Activated CD4-positive, alpha-beta memory T cell treated with anti-CD3 and anti-CD28 coated beads for 36 hours (primary cell): Measurements from ENCODE around the gene ACTR3. TPM values are rescaled to one million over a fixed set of nuclear protein-coding genes. Genes with fewer than 3 reads are reported as not detected.
"Not testable (repeated sequence)": the region's sequence is repeated elsewhere in the genome, so short reads cannot be mapped to it uniquely, and the experiment has no call there.

ENCODE experiments used
- CTCF ChIA-PET: fragments of 350-600 bp; sonication (Branson Sonifier 250); formaldehyde crosslinking; loops from one replicate; lab custom pipeline; 2021; ENCODE audit warnings: antibody characterized with exemption, inconsistent platforms; lab: Charles Lee
- POLR2A ChIA-PET: fragments of 350-600 bp; sonication (Branson Sonifier 250); formaldehyde crosslinking; loops from one replicate; lab custom pipeline; 2021; ENCODE audit warnings: antibody characterized with exemption; lab: Charles Lee
- DNase-seq: peaks from one replicate; pipeline ENCODE4 v3.0.0-alpha.2; 2020
- H3K27ac Mint-ChIP-seq: one replicate; pipeline ENCODE4 v1.8.0; 2021; ENCODE audit warnings: mixed read lengths
- H3K27me3 Mint-ChIP-seq: one replicate; pipeline ENCODE4 v1.8.0; 2021; ENCODE audit warnings: mixed read lengths
- H3K36me3 Mint-ChIP-seq: one replicate; pipeline ENCODE4 v1.8.0; 2021; ENCODE audit warnings: mixed read lengths
- H3K4me1 Mint-ChIP-seq: one replicate; pipeline ENCODE4 v1.8.0; 2021; ENCODE audit warnings: low read depth, mixed read lengths
- H3K4me3 Mint-ChIP-seq: one replicate; pipeline ENCODE4 v1.8.0; 2021; ENCODE audit warnings: mild to moderate bottlenecking, mixed read lengths
- H3K9me3 Mint-ChIP-seq: one replicate; pipeline ENCODE4 v1.8.0; 2021; ENCODE audit warnings: mixed read lengths
- intact Hi-C: fragments of 100-400 bp; cut with micrococcal nuclease; formaldehyde crosslinking; loops from one replicate; pipeline ENCODE4 v1.15.1; 2023
- total RNA-seq, 2 experiments: library from RNA; stranded (reverse); gene quantifications; one replicate each; pipeline ENCODE4 v1.2.3, GENCODE V29; 2021

The ACTR3 gene
- total RNA-seq, 2 experiments from 2014 or later, result 653 to 668 TPM

DNA sequence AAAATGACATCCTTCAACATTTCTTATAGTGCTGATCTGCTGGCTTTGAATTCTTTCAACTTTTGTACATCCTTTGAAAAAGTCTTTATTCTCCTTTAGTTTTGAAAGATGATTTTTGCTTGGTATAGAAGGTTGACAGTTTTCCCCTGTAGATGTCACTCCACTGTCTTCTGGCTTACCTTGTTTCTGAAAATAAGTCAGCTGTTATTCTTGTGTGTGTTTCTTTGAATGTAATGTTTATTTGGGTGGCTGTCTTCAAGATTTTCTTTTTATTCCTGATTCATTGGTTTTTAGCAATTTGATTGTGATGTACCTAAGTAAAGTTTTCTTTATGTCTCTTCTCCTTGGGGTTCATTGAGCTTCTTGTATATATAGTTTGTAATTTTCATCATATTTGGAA lies 47.6 kb downstream of the ACTR3 start:
- H3K4me1 Mint-ChIP-seq, result peaks cover 5% of the 10 kb centered on the region
- H3K4me3 Mint-ChIP-seq, result no peak overlapping the region
- intact Hi-C loops, result no loop called here
- DNase-seq, result no peak
- H3K27me3 Mint-ChIP-seq, result no peaks in the 10 kb centered on the region
- peak overlapping the region; percentile 39 for H3K27ac Mint-ChIP-seq
- CTCF ChIA-PET, result interaction anchor here (0.7 kb wide), 1 partner anchor 1212 kb away, joined by 4 read pairs; no protein-coding TSS in a partner anchor
- POLR2A ChIA-PET, result no interaction called here
- H3K36me3 Mint-ChIP-seq, result peaks cover 58% of the 10 kb centered on the region
- H3K9me3 Mint-ChIP-seq, result peaks cover 6% of the 10 kb centered on the region

DNA sequence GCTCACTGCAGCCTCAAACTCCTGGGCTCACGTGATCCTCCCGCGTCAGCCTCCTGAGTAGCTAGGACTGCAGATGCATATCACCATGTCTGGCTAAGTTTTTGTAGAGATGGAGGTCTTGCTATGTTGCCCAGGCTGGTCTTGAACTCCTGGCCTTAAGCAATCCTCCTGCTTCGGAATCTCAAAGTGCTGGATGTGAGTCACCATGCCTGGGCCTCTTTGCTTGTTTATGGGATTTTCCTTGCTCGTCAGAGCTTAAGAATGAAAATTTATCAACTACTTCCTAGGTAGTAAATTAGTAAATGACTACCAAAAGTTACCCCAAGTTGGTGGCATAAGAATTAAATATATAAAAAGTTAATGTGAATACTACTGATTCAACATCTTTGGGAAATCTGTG lies 51.0 kb downstream of the ACTR3 start:
- H3K36me3 Mint-ChIP-seq, result peaks cover 48% of the 10 kb centered on the region
- peaks cover 6% of the 10 kb centered on the region for H3K9me3 Mint-ChIP-seq
- DNase-seq, result no peak
- H3K27me3 Mint-ChIP-seq, result no peaks in the 10 kb centered on the region
- no peak overlapping the region for H3K27ac Mint-ChIP-seq
- peaks cover 3% of the 10 kb centered on the region for H3K4me1 Mint-ChIP-seq
- no peak overlapping the region for H3K4me3 Mint-ChIP-seq
- CTCF ChIA-PET, result no interaction called here
- POLR2A ChIA-PET, result no interaction called here
- intact Hi-C loops, result no loop called here

DNA sequence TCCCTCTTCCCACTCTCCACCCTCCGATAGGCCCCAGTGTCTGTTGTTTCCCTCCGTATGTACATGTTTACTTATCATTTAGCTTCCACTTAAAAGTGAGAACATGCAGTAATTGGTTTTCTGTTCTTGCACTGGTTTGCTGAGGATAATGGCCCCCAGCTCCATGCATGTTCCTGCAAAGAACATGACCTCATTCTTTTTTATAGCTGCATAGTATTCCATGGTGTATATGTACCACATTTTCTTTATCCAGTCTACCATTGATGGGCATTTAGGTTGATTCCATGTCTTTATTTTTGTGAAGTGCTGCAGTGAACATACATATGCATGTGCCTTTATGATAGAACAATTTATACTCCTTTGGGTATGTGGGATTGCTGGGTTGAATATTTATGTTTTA lies 55.9 kb downstream of the ACTR3 start:
- DNase-seq, H3K9me3 Mint-ChIP-seq, POLR2A ChIA-PET, H3K4me3 Mint-ChIP-seq, H3K27ac Mint-ChIP-seq, H3K27me3 Mint-ChIP-seq, intact Hi-C loops: not testable (repeated sequence)
- CTCF ChIA-PET, result interaction anchor here (0.8 kb wide), 1 partner anchor 20 kb away, joined by 3 read pairs; no protein-coding TSS in a partner anchor
- peaks cover 11% of the 10 kb centered on the region for H3K4me1 Mint-ChIP-seq
- H3K36me3 Mint-ChIP-seq, result peaks cover 46% of the 10 kb centered on the region

DNA sequence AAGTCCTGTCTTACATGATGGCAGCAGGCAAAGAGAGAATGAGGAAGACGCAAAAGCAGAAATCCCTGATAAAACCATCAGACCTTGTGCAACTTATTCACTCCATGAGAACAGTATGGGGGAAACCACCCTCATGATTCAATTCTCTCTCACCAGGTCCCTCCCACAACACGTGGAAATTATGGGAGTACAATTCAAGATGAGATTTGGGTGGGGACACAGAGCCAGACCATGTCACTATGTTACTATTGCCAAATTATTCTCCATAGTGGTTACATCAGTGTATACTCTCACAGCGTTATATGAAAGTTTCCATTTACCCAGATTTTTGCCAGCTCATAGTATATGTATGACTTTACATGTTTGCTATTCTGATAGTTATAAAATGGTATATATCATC lies 61.0 kb downstream of the ACTR3 start:
- Mint-ChIP-seq H3K27ac (peak overlapping the region; percentile 39), H3K4me1 (peaks cover 24% of the 10 kb centered on the region), H3K36me3 (peaks cover 60% of the 10 kb centered on the region)
- POLR2A ChIA-PET, H3K4me3 Mint-ChIP-seq, H3K9me3 Mint-ChIP-seq, CTCF ChIA-PET, intact Hi-C loops, H3K27me3 Mint-ChIP-seq, DNase-seq: not testable (repeated sequence)

DNA sequence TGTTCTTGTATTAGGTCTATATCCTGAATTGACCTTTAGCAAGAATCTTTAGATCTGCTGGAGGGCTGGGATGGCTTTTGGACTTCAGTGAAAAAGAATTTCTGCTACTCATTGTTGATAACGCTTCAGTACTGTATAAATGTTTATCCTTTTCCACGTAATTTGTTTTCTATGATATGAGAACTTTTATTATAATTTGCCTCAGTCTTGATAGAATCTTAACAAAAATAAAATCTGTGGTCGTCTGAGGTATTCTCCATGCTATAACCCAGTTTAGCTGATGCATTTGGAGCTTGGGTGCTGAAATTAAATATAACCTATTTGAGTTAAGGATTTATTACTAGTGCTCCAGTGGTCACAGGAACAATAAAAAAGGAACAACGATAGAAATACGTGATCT lies 71.1 kb downstream of the ACTR3 start:
- Mint-ChIP-seq H3K4me3 (no peak overlapping the region), H3K36me3 (peaks cover 14% of the 10 kb centered on the region), H3K27ac (no peak overlapping the region), H3K27me3 (no peaks in the 10 kb centered on the region), H3K4me1 (peaks cover 4% of the 10 kb centered on the region), H3K9me3 (no peaks in the 10 kb centered on the region)
- CTCF ChIA-PET, result no interaction called here
- intact Hi-C loops, result loop anchor here (5.0 kb wide), 3 partner anchors 34 to 204 kb away; partner anchors contain the start of gene SLC35F5
- POLR2A ChIA-PET, result interaction anchor here (0.6 kb wide), 1 partner anchor 53 kb away, joined by 3 read pairs; no protein-coding TSS in a partner anchor
- no peak for DNase-seq

DNA sequence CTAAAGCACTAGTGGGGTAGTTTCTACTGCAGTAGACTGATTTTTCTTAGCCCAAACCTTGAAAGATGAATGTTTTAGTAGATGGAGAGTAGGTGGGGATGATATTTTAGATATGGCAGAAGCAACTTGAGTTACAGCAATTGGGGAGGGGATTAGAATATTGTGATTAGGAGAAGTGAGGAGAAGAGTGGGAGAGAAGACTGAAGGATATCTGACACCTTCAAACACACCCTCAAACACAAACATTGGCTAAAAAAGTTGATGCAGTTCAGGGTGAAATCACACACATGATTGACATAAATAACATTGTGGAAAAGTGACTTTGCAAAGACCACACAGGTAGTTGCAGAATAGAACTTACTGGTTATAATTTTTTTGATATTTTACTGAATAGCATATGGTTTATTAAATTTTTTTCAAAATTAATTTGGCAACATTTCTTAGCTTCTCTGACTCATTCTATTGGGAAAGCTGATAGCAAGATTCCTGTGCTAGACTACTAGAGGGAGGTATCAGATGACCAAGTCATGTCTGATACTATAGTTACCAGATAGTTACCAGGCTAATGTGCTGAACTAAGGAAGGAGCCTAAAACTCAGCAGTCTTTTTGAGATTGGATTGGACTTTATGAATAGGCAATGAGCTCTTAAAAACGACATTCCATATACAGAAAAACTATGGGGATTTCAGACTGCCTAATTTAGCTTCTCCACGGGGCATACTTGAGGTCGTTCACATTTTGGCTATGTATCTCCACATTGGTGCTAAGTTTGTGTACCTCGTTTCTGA lies 73.0 kb downstream of the ACTR3 start:
- H3K36me3 Mint-ChIP-seq, result peaks cover 7% of the 10 kb centered on the region
- H3K4me1 Mint-ChIP-seq, result peaks cover 16% of the 10 kb centered on the region
- CTCF ChIA-PET, result interaction anchor here (1.4 kb wide), 1 partner anchor 16 kb away, joined by 5 read pairs; no protein-coding TSS in a partner anchor
- peak overlapping the region; percentile 4 for H3K27ac Mint-ChIP-seq
- no peaks in the 10 kb centered on the region for H3K9me3 Mint-ChIP-seq
- intact Hi-C loops, result loop anchor here (5.0 kb wide), 3 partner anchors 36 to 206 kb away; partner anchors contain the start of gene SLC35F5
- no peaks in the 10 kb centered on the region for H3K27me3 Mint-ChIP-seq
- no peak for DNase-seq
- POLR2A ChIA-PET, result no interaction called here
- no peak overlapping the region for H3K4me3 Mint-ChIP-seq

DNA sequence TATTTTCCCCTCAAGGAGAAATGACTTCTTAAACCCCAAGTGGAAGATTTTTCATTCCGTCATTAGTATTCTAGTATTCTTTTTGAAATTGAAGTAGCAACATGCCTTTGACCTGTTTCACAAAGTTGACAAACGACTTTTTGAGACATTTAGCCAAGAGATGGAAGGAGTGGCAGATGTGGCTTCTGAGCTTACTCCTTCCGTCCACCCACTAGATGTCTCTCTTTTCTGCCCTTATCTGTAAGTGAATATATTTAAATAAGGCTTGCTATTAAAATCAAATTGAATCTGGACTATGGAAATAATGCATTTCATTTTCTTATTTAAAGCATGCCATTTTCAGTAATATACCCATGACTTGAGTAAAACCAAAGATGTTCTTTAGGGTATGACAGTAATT lies 74.1 kb downstream of the ACTR3 start:
- Mint-ChIP-seq H3K27me3 (no peaks in the 10 kb centered on the region), H3K36me3 (peaks cover 7% of the 10 kb centered on the region), H3K27ac (no peak overlapping the region), H3K4me3 (no peak overlapping the region), H3K9me3 (no peaks in the 10 kb centered on the region), H3K4me1 (peaks cover 16% of the 10 kb centered on the region)
- POLR2A ChIA-PET, result no interaction called here
- CTCF ChIA-PET, result interaction anchor here (1.4 kb wide), 1 partner anchor 15 kb away, joined by 5 read pairs; no protein-coding TSS in a partner anchor
- no peak for DNase-seq
- intact Hi-C loops, result loop anchor here (5.0 kb wide), 3 partner anchors 37 to 207 kb away; partner anchors contain the start of gene SLC35F5

DNA sequence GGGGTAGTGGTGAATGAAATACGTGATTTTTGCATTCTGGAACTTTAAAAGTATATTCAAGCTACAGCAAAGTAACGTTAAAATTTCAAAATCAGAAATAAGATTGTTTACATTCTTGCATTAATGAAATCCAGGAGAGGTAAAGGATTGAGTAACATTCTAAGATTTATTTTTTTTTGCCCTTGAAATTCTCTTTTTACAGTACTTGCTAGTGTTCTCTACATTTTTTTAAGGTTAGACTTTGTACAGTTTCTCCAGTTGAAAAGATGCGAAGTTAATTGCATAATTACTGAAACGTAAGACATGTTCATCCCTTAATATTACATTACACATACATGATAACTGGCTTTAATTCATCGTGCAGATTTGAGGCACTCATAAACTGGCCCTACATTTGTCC lies 74.5 kb downstream of the ACTR3 start:
- Mint-ChIP-seq H3K27me3 (no peaks in the 10 kb centered on the region), H3K4me3 (no peak overlapping the region), H3K9me3 (no peaks in the 10 kb centered on the region), H3K36me3 (peaks cover 7% of the 10 kb centered on the region), H3K27ac (no peak overlapping the region), H3K4me1 (peaks cover 16% of the 10 kb centered on the region)
- CTCF ChIA-PET, result interaction anchor here (1.1 kb wide), 2 partner anchors 14 to 15 kb away, joined by 3 to 6 read pairs; no protein-coding TSS in a partner anchor
- intact Hi-C loops, result loop anchor here (5.0 kb wide), 3 partner anchors 37 to 207 kb away; partner anchors contain the start of gene SLC35F5
- POLR2A ChIA-PET, result interaction anchor here (1.5 kb wide), 1 partner anchor 208 kb away, joined by 3 read pairs; the partner anchor contains the start of gene SLC35F5
- no peak for DNase-seq

DNA sequence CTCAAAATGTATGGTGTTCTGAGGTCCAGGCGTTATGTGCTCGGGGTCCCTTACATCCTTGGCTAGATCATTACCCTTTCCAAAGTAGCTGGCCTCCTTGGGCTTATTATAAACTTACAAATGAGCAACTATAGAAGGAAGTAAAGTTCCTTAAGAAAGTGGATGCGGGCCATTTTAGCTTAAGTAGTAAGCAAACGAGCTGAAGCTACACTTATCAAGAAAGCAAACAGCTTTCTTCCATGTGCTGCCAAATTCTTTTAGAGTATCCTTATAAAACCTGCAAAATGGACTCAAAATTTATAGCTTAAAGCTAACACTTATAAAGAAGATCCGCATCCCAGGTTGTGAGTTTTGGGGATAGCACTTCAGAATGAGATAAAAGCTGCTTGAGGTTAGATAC lies 75.3 kb downstream of the ACTR3 start:
- Mint-ChIP-seq H3K36me3 (peaks cover 9% of the 10 kb centered on the region), H3K4me3 (no peak overlapping the region), H3K4me1 (peaks cover 16% of the 10 kb centered on the region), H3K27me3 (no peaks in the 10 kb centered on the region), H3K9me3 (no peaks in the 10 kb centered on the region), H3K27ac (no peak overlapping the region)
- DNase-seq, result no peak
- intact Hi-C loops, result no loop called here
- ChIA-PET CTCF (interaction anchor here (0.6 to 2.0 kb wide), 6 partner anchors 14 to 235 kb away, joined by 3 to 6 read pairs (median 4); no protein-coding TSS in a partner anchor), POLR2A (interaction anchor here (0.6 to 1.5 kb wide), 2 partner anchors 18 to 209 kb away, joined by 3 read pairs; partner anchors contain the start of gene SLC35F5)

DNA sequence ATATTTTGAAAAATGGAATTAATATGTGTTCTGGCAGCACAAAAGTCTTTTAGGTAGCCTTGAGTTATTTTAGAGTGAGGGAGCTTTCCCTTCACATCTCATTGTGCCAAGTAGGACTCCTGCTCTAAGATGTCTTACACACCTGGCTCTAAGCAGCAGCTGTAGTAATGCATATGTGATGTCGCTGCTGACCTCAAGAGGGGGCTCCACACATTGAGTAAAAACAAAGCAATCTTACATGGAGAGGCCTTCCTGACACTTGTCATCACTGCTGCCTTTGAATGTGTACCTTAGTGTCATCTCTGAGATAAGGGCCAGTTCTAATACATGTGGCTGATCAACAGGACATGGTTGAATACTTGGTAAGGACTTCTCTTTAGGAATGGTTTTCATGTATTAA lies 75.8 kb downstream of the ACTR3 start:
- Mint-ChIP-seq H3K9me3 (no peaks in the 10 kb centered on the region), H3K36me3 (peaks cover 9% of the 10 kb centered on the region), H3K4me1 (peaks cover 16% of the 10 kb centered on the region), H3K27me3 (no peaks in the 10 kb centered on the region), H3K4me3 (no peak overlapping the region), H3K27ac (no peak overlapping the region)
- CTCF ChIA-PET, result interaction anchor here (0.6 to 2.0 kb wide), 7 partner anchors 13 to 236 kb away, joined by 3 to 9 read pairs (median 3); no protein-coding TSS in a partner anchor
- POLR2A ChIA-PET, result interaction anchor here (0.6 to 1.5 kb wide), 3 partner anchors 17 to 210 kb away, joined by 3 read pairs; partner anchors contain the start of gene SLC35F5
- peak; percentile 45 for DNase-seq
- intact Hi-C loops, result no loop called here

DNA sequence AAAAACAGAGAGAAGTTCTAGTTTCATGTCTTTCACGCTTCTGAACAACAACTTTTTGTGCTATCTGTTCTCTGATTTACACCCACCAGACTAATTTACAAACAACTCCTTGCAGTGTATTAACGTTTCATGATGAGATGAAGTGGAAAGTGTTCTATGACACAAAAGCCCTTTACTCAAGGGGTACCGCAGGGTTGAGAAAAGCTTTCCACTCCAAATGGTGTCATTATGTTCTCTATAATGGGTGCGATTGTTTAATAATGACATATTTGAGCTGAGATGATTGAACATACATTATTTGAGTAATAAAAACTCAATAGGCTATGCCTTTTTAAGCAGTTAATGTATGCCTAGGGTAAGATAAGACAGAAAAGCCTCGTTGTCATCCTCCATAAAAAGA lies 76.3 kb downstream of the ACTR3 start:
- intact Hi-C loops, result no loop called here
- ChIA-PET POLR2A (interaction anchor here (0.9 to 1.5 kb wide), 2 partner anchors 21 to 210 kb away, joined by 3 read pairs; partner anchors contain the start of gene SLC35F5), CTCF (interaction anchor here (1.2 to 2.0 kb wide), 5 partner anchors 12 to 87 kb away, joined by 3 to 9 read pairs (median 4); no protein-coding TSS in a partner anchor)
- H3K27me3 Mint-ChIP-seq, result no peaks in the 10 kb centered on the region
- no peak overlapping the region for H3K4me3 Mint-ChIP-seq
- peaks cover 16% of the 10 kb centered on the region for H3K4me1 Mint-ChIP-seq
- no peak overlapping the region for H3K27ac Mint-ChIP-seq
- DNase-seq, result no peak
- H3K9me3 Mint-ChIP-seq, result no peaks in the 10 kb centered on the region
- H3K36me3 Mint-ChIP-seq, result peaks cover 11% of the 10 kb centered on the region

DNA sequence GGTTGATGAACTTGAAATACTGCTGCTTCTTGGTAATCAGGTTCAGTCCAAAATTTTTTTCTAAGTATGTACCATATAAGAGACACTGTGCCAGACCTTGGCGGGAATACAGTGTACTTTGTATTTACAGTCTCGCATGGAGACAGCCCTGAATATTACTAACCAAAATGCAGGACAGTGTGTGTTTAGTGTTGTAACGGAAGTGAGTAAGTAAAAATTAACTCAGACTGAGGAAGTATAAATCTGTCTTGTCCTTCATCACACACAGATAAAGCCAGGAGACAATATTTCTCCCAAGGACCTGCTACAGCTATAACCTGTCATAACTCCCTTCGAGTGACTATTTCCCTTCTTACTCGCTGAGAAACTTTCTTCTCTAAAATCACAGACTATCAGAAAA lies 76.9 kb downstream of the ACTR3 start:
- no peaks in the 10 kb centered on the region for H3K27me3 Mint-ChIP-seq
- H3K4me1 Mint-ChIP-seq, result peaks cover 16% of the 10 kb centered on the region
- peaks cover 10% of the 10 kb centered on the region for H3K36me3 Mint-ChIP-seq
- no peak for DNase-seq
- ChIA-PET CTCF (interaction anchor here (1.2 to 2.0 kb wide), 3 partner anchors 12 to 67 kb away, joined by 3 to 9 read pairs (median 4); no protein-coding TSS in a partner anchor), POLR2A (interaction anchor here (0.9 kb wide), 1 partner anchor 22 kb away, joined by 3 read pairs; no protein-coding TSS in a partner anchor)
- H3K27ac Mint-ChIP-seq, result peak overlapping the region; percentile 43
- intact Hi-C loops, result no loop called here
- no peak overlapping the region for H3K4me3 Mint-ChIP-seq
- no peaks in the 10 kb centered on the region for H3K9me3 Mint-ChIP-seq
